SU-DHL-6 (cell line): ENCODE measurements around the gene TMEM245.

Experiments
- H2AFZ ChIP-seq: fragments of 200-600 bp; sonication (generic); 2 replicates; pipeline ENCODE4 v1.6.1; 2014; ENCODE audit warnings: low read depth, mild to moderate bottlenecking, moderate library complexity, mixed read lengths, antibody characterized with exemption, low read length; ENCODE audit not compliant: severe bottlenecking
- H3F3A ChIP-seq: fragments of 200-600 bp; shearing (Covaris generic); 2 replicates; pipeline ENCODE4 v1.6.0; 2016; ENCODE audit warnings: antibody characterized with exemption, mild to moderate bottlenecking; ENCODE audit not compliant: insufficient read depth
- H3K27ac ChIP-seq: fragments of 200-600 bp; sonication (generic); 2 replicates; pipeline ENCODE4 v1.5.1; 2016; ENCODE audit warnings: low read depth, mild to moderate bottlenecking, low read length, moderate library complexity, mixed read lengths
- H3K27me3 ChIP-seq: fragments of 200-600 bp; sonication (generic), shearing (Covaris generic); 2 replicates; pipeline ENCODE4 v1.6.0; 2014; ENCODE audit warnings: mild to moderate bottlenecking, low read length
- H3K36me3 ChIP-seq: fragments of 200-600 bp; sonication (generic); 2 replicates; pipeline ENCODE4 v1.6.1; 2014; ENCODE audit warnings: mild to moderate bottlenecking, low read length, mixed read lengths
- H3K4me2 ChIP-seq: fragments of 300-600, 200-600 bp; shearing (Covaris generic), sonication (generic); 2 replicates; pipeline ENCODE4 v1.6.0; 2014; ENCODE audit warnings: low read length, low read depth, mild to moderate bottlenecking; ENCODE audit not compliant: poor library complexity, severe bottlenecking
- H3K4me3 ChIP-seq: fragments of 200-600 bp; sonication (generic); 2 replicates; pipeline ENCODE4 v1.5.1; 2014; ENCODE audit warnings: antibody characterized with exemption, low read length, mild to moderate bottlenecking, mixed read lengths; ENCODE audit not compliant: insufficient read depth, poor library complexity, severe bottlenecking
- H3K79me2 ChIP-seq: fragments of 200-600 bp; sonication (generic); 2 replicates; pipeline ENCODE4 v1.6.1; 2014; ENCODE audit warnings: mild to moderate bottlenecking, low read length, moderate library complexity; ENCODE audit not compliant: insufficient read depth
- H3K9ac ChIP-seq: fragments of 200-600 bp; sonication (generic); 2 replicates; pipeline ENCODE4 v1.7.0; 2014; ENCODE audit warnings: mild to moderate bottlenecking, low read length
- H3K9me2 ChIP-seq: fragments of 200-600 bp; sonication (generic); replicated peaks from 2 replicates; pipeline ENCODE4 v1.6.1; 2014; ENCODE audit warnings: low read length; ENCODE audit not compliant: insufficient read depth
- H3K9me3 ChIP-seq: fragments of 200-600 bp; sonication (generic); 2 replicates; pipeline ENCODE4 v1.6.1; 2014; ENCODE audit warnings: low read length, mixed read lengths; ENCODE audit not compliant: insufficient read depth
- H4K20me1 ChIP-seq: fragments of 200-600 bp; sonication (generic); 2 replicates; pipeline ENCODE4 v1.6.1; 2014; ENCODE audit warnings: low read depth, mild to moderate bottlenecking, antibody characterized with exemption, low read length, moderate library complexity, mixed read lengths
- EZH2phosphoT487 ChIP-seq: fragments of 200-600 bp; sonication (generic), shearing (Covaris generic); conservative IDR thresholded peaks from 2 replicates; pipeline ENCODE4 v1.6.1; 2018; ENCODE audit warnings: mild to moderate bottlenecking, antibody characterized with exemption, low read length, moderate library complexity, mixed read lengths
- TF ChIP-seq, protein P1 (sequence below): fragments of 200-600 bp; sonication (generic); IDR thresholded peaks from one replicate; pipeline ENCODE4 v1.5.1; 2017; ENCODE audit warnings: antibody characterized with exemption, mild to moderate bottlenecking, low read length, moderate library complexity; ENCODE audit not compliant: insufficient read depth, poor library complexity, severe bottlenecking

TMEM245 gene

DNA sequence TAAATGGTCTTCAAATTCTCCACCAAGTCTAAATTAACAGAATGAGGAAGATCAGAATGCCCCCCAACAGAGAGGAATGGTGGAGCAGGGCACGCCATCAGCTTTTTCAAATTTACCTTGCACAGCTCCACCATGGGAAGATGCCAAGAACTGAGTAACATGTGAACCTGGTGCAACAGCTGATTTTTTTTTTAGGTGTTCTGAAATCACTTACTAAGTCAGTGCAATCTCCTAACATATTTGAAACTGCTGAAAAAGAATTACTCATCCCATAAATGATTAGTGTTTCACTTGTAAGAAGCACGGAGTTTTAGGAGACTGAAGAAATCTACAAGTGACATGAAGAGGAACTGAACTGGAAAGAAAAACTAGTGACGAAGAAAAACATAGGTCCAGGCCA lies 5.1 kb downstream of the TMEM245 start:
- H3K9me2 ChIP-seq: no peaks in the 10 kb centered on the region
- H3K9ac ChIP-seq: no peak overlapping the region
- no peaks in the 10 kb centered on the region for H3K36me3 ChIP-seq
- H3K4me3 ChIP-seq: no peak overlapping the region
- no peak overlapping the region for H2AFZ ChIP-seq
- no peaks in the 10 kb centered on the region for H3K27me3 ChIP-seq
- peak overlapping the region; percentile 32 for H3K4me2 ChIP-seq
- H3K27ac ChIP-seq: no peak overlapping the region
- peaks cover 9% of the 10 kb centered on the region; the same call in 1 of the 2 replicates for H3F3A ChIP-seq
- peaks cover 29% of the 10 kb centered on the region for H4K20me1 ChIP-seq
- H3K9me3 ChIP-seq: no peaks in the 10 kb centered on the region
- H3K79me2 ChIP-seq: peaks cover 100% of the 10 kb centered on the region
- TF ChIP-seq, protein P1, sequence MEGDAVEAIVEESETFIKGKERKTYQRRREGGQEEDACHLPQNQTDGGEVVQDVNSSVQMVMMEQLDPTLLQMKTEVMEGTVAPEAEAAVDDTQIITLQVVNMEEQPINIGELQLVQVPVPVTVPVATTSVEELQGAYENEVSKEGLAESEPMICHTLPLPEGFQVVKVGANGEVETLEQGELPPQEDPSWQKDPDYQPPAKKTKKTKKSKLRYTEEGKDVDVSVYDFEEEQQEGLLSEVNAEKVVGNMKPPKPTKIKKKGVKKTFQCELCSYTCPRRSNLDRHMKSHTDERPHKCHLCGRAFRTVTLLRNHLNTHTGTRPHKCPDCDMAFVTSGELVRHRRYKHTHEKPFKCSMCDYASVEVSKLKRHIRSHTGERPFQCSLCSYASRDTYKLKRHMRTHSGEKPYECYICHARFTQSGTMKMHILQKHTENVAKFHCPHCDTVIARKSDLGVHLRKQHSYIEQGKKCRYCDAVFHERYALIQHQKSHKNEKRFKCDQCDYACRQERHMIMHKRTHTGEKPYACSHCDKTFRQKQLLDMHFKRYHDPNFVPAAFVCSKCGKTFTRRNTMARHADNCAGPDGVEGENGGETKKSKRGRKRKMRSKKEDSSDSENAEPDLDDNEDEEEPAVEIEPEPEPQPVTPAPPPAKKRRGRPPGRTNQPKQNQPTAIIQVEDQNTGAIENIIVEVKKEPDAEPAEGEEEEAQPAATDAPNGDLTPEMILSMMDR: no peak
- TF ChIP-seq EZH2phosphoT487: no peak

DNA sequence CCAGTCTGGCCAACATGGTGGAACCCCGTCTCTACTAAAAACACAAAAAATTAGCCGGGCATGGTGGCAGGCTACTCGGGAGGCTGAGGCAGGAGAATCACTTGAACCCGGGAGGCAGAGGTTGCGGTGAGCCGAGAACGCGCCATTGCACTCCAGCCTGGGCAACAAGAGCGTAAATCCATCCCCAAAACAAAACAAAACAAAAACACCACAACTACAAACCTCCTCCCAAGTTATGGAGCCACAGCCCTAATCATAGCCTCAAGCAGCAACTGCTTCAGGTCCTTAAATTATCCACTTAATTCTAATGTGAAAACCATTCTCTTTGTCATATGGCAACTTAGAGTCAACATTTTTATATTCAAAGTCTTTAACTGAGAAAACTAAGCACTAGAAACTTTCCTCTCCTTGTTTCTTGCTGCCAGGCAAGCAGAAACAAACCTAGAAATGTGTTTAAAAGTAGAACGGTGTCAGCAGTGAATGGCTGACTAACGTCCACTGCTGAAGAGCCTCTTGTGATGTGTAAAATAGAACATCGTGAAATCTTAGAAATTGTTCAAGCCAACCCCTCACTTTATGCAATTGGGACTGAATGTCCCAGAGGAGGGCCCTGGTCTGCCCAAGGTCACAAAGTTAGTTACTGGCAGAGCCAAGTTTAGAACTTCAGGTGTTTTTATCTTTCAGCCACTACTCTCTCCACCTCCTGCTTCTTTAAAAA lies 5.7 kb downstream of the TMEM245 start:
- Histone ChIP-seq H3K4me2 (peak overlapping the region; percentile 32), H3K4me3 (no peak overlapping the region), H3K9ac (no peak overlapping the region), H3K79me2 (peaks cover 100% of the 10 kb centered on the region), H3F3A (peaks cover 9% of the 10 kb centered on the region; the same call in 1 of the 2 replicates), H4K20me1 (peaks cover 35% of the 10 kb centered on the region), H3K36me3 (no peaks in the 10 kb centered on the region), H3K27me3 (no peaks in the 10 kb centered on the region), H2AFZ (no peak overlapping the region), H3K9me2 (no peaks in the 10 kb centered on the region), H3K9me3 (no peaks in the 10 kb centered on the region), H3K27ac (no peak overlapping the region)
- no peak for TF ChIP-seq EZH2phosphoT487
- TF ChIP-seq, protein P1: no peak

- H3K9me3 ChIP-seq: no peaks in the 10 kb centered on the region
- H3K79me2 ChIP-seq: peaks cover 100% of the 10 kb centered on the region
- H3K9ac ChIP-seq: no peak overlapping the region
- no peak overlapping the region for H3K27ac ChIP-seq
- H3K27me3 ChIP-seq: no peaks in the 10 kb centered on the region
- H3K4me2 ChIP-seq: peak overlapping the region; percentile 20
- H3F3A ChIP-seq: peaks cover 9% of the 10 kb centered on the region; the same call in 1 of the 2 replicates
- H4K20me1 ChIP-seq: peaks cover 35% of the 10 kb centered on the region
- H2AFZ ChIP-seq: no peak overlapping the region
- H3K36me3 ChIP-seq: no peaks in the 10 kb centered on the region
- no peaks in the 10 kb centered on the region for H3K9me2 ChIP-seq
- TF ChIP-seq, protein P1: no peak
- TF ChIP-seq EZH2phosphoT487: no peak
- H3K4me3 ChIP-seq: no peak overlapping the region
Observed at GRCh38 chr9:109113254-109113653, 6.5 kb downstream of the TMEM245 start.
